SU-DHL-6 (cell line): ENCODE results near the gene SPAG4.

Experiments
- EZH2phosphoT487 ChIP-seq: fragments of 200-600 bp; sonication (generic), shearing (Covaris generic); conservative IDR thresholded peaks from 2 replicates; pipeline ENCODE4 v1.6.1; 2018; ENCODE audit warnings: mild to moderate bottlenecking, antibody characterized with exemption, low read length, moderate library complexity, mixed read lengths
- TF ChIP-seq, protein P1 (sequence below): fragments of 200-600 bp; sonication (generic); IDR thresholded peaks from one replicate; pipeline ENCODE4 v1.5.1; 2017; ENCODE audit warnings: antibody characterized with exemption, mild to moderate bottlenecking, low read length, moderate library complexity; ENCODE audit not compliant: insufficient read depth, poor library complexity, severe bottlenecking

DNA sequence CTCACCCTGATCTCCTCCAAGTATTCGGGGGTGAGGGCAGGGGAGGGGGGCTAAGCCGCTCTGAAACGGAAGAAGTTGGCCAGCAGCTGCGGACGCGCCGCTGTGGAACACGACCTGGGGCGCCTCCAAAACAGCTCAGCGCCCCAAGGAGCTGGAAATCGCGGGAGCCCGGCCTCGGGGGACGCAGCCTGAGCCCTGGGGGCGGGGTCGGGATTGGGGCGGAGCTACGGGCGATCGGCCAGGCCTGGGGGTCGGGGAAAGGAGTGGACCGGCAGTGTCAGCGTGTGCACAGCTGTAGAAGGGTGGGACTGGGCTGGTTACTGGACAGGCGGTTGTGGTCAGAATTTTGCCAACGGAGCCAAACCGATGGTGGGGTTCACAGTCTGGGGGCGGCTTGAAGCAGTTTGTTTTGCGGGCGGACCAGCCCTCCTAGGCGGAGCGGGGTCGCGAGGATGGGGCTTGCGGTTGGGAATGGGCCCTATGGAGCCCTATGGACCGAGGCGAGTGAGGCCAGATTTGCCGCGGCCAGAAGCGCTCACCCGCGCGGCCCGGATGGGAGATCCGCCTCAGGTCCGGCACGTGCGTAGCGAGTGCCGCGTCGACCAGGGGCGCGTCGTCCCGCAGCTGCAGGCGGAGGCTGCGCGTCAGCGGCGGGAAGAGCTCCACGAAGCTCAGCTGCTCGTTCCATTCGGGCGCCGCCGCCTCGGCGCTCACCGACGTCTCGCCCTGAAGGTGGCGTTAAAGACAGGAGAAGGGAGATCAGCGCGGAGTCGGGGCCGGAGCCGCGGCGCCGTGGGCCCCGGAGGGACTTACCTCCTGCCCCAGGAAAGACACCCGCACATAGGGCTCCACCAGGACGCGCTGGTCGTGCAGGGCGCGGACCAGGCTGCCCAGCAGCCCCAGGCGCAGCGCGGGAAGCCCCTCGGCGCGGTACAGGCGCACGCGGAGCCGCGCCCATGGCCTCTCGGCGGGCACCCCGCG lies 14.3 kb upstream of the SPAG4 start:
- TF ChIP-seq, protein P1, sequence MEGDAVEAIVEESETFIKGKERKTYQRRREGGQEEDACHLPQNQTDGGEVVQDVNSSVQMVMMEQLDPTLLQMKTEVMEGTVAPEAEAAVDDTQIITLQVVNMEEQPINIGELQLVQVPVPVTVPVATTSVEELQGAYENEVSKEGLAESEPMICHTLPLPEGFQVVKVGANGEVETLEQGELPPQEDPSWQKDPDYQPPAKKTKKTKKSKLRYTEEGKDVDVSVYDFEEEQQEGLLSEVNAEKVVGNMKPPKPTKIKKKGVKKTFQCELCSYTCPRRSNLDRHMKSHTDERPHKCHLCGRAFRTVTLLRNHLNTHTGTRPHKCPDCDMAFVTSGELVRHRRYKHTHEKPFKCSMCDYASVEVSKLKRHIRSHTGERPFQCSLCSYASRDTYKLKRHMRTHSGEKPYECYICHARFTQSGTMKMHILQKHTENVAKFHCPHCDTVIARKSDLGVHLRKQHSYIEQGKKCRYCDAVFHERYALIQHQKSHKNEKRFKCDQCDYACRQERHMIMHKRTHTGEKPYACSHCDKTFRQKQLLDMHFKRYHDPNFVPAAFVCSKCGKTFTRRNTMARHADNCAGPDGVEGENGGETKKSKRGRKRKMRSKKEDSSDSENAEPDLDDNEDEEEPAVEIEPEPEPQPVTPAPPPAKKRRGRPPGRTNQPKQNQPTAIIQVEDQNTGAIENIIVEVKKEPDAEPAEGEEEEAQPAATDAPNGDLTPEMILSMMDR, result no peak
- no peak for TF ChIP-seq EZH2phosphoT487
